ENCODE results near the gene ENO2.
"Not testable (repeated sequence)": the region's sequence is repeated elsewhere in the genome, so short reads cannot be mapped to it uniquely, and the experiment has no call there.

ENO2 gene

GRCh38 chr12:6914246-6914946, at the start of gene ENO2:
ENO2 (plus strand) TSS chr12:6914580; CDS start chr12:6915833, 1,253 bp downstream.
- DNase-seq = no peak

DNA sequence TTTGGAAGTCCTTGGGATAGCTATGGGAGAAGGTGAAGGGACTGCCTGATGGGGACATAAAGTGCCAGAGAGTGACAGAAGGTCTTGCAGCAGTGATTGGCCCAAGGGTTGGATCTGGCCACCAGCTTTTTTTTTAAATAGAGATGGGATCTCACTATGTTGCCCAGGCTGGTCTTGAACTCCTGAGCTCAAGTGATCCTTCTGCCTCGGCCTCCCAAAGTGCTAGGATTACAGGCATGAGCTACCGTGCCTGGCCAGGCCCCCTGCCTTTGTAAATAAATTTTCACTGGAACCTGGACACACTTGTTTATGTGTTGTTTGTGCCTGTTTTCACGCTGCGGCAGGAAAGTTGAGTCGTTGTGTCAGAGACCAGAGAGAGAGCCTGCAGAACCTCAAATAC, 49.1 kb upstream of the ENO2 start:
- DNase-seq = not testable (repeated sequence)

DNA sequence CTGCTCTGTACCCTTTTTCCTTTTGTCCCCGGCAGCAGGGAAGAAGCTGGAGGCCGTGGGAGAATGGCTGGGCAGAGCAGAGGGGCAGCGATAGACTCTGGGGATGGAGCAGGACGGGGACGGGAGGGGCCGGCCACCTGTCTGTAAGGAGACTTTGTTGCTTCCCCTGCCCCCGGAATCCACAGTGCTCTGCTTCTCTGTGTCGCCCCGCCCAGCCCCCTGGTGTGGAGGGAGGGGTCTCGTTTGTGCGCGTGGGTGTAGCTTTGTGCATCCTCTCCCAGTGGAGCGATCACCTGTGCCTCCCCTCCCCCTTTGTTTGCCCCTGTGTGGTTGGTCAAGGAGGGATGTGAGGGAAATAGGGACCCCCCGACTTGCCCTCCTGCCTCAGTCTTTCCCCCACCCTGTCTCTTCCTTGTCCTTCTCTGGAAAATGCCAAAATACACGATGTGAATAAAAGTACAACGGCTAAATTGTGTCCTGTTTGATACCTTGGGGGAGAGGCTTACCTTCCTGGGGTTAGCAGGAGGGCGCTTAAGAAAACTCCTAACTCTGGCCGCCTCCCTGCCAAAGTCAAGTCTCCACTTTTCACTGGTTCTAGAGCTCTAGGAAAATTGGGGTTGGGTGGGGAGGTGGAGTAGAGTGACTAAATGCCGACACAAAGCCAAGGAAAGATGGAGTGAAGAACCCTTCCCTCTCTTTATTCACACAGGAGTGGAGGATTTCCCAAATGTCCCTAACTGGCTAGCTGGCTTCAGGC, 48.0 kb upstream of the ENO2 start:
- DNase-seq = no peak

GRCh38 chr12:6866920-6867412, 47.4 kb upstream of the ENO2 start:
- DNase-seq = no peak

DNA sequence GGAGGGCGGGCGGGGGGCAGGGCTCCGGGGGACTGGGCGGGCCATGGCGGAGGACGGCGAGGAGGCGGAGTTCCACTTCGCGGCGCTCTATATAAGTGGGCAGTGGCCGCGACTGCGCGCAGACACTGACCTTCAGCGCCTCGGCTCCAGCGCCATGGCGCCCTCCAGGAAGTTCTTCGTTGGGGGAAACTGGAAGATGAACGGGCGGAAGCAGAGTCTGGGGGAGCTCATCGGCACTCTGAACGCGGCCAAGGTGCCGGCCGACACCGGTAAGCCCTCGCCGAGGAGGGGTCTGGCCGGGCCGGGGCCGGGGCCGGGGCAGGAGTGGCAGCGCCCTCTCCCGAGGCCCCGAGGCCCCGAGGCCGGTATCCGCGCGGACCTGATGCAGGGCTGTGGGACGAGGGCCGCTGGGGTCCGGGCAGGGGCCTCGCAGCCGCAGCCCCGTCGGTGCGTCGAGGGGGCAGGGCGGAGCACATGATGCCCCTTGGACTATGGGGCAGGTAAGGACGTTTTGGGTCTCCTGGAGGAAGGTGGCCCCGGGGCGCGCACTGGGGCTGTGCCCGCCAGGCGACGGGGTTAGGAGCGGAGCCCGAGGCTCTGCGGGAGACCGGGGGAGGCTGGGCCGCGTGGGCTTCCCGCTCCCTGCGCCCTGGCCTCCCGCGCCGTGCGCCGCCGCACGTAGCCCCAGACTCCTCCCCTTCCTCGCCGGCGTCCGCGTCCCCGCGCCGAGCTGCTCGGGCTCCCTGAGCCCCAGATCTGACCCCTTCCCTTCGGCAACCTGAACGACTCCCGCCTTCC, 46.8 kb upstream of the ENO2 start, which contains the start of gene TPI1:
TPI1 (plus strand) TSS at position 119 of the 798 bp plus-strand sequence; CDS start at position 155, 36 bp downstream.
- DNase-seq = peak; percentile 24

- no peak for DNase-seq
Measured at GRCh38 chr12:6868211-6869048, 46.0 kb upstream of the ENO2 start.

GRCh38 chr12:6869049-6870021, 45.0 kb upstream of the ENO2 start:
- peak; percentile 23 for DNase-seq

GRCh38 chr12:6870304-6870703, 44.1 kb upstream of the ENO2 start:
- DNase-seq = not testable (repeated sequence)

GRCh38 chr12:6871052-6871957, 43.1 kb upstream of the ENO2 start:
- DNase-seq = no peak

DNA sequence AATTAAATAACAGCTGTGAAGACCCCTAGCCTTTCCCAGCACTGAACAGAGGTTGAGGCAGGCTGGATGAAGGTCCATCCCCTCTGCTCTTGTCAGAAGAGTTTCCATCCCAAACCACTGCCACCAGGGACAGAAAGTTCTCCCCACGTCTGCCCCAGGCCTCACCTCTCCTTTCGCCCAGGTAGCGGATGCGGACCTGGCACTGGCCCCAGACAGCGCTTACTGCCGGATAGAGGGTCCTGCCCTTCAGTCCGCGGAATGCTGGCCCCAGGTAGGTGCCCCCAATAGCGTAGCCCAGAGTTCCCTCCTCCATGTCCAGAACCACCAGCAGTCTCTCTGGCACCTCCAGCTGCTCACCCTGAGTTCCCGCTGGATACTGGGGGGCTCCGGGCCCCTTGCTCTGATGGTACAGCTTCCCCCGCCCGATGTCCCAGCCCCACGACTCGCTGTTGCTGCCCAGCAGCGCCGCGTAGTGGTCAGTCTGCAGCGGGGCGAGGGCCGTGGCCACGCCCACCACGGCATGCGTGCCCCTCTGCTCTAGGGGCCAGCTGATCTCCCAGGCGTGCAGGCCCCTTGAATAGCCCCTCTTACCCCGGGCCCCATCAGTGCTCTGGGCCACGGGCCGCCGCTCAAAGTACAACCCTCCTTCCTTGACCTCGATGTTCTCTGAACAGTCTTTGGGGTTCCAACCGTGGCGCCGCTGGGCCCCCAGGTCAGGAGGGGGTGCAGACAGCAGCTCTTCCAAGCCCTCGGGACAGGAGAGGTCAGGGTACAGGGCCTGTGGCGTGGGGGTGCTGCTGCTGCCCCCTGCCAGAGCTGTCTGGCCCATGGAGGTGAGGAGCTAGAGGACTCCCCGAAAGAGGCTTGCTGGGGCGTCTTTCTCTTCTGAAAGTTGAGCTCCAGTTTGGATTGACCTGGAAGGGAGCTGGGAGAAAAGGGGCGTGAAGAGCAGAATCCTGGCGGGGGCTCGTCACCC, 42.0 kb upstream of the ENO2 start:
- no peak for DNase-seq

DNA sequence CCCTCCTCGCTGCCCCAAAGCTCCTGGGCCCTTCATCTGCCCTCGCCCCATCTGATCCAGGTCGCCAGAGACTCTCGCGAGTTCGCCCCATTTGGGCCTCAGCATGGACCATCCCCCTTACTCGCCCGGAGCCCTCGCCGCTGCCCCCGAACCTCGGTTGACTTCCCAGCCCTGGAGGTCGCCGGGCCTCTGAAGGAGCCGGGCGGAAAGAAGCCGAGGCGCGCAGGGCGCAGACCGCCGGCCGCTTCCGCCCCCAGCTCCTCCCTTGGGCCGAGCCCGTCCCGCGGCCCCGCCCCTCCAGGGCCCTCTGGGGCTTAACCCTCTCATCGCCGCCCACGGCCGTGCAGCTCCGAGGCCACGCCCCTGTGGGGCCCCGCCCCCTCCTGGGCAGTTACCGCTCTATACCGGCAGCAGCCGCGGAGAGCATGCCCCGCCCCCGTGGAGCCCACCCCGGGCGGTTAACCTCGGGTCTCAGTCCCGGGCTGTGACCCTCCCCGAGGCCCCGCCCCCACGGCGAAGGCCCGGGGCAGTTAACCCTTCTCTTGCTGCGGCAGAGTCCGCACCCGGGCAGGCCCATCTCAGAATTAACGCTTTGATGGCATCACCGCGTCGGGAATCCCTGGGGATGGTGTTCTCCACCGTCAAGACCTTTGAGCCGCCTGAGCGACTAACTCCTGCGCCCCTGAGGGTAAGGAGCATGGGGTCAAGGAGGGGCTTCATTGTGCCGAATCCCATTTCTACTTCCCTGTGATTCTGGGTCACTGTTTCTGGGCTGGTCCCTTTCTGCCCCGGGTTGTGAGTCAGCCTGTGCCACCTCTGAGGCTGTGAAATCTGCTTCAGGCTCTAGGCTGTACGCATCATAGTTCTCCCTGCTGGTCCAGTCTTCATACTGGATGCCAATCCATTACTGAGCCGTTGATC, 41.0 kb upstream of the ENO2 start, which contains the start of gene SPSB2:
SPSB2 (minus strand) TSS at position 210 of the 921 bp plus-strand sequence. CDS start 402 bp downstream, outside the sequence.
- DNase-seq = peak; percentile 29

DNA sequence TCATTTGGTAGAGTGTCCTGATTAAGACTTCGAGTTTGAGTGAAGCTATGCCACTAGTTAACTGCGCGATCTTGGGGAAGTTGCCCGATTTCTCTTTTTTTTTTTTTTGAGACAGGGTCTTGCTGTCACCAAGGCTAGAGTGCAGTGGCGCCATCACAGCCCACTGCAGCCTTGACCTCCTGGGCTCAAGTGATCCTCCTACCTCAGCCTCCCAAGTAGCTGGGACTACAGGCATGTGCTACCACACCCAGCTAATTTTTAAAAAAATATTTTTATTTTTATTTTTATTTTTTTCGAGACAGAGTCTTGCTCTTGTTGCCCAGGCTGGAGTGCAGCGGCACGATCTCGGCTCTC, 40.4 kb upstream of the ENO2 start:
- DNase-seq = not testable (repeated sequence)

GRCh38 chr12:6879824-6880223, 34.6 kb upstream of the ENO2 start:
- DNase-seq = not testable (repeated sequence)

DNA sequence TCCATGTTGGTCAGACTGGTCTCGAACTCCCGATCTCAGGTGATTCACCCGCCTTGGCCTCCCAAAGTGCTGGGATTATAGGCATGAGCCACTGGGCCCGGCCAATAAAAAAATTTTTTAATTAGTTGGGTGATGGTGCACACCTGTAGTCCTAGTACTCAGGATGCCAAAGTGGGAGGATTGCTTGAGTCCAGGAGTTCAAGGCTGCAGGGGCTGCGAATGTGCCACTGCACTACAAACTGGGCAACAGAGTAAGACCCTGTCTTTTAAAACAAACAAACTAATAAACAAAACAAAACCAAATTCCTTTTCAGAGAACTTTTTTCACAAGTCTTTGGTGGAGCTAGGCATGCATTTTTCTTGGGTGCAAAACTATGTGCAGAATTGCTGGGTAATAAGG, 31.1 kb upstream of the ENO2 start:
- DNase-seq = no peak

GRCh38 chr12:6883683-6884082, 30.7 kb upstream of the ENO2 start:
- no peak for DNase-seq

DNA sequence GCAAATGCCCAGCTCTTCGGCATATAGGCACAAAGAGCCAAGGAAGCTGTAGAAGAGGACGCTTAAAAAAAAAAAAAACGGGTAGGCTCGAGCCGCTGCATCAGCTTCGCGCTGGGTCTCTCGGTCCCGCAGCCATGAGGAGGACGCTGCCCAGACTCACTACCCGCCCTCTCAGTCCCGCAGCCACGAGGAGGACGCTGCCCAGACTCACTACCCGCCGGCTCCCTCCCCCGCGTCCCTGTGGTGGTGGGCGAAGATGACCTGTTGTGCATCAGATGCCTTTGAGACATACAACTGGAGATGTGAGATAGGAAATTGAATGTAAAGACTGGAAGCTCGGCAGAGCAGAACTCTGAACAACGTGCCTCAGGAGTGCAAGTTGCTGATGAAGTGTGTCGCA, 29.8 kb upstream of the ENO2 start:
- DNase-seq = no peak

All from NCI-H2081 treated with DMSO at 0.1 percent for 48 hours (cell line).